Activated CD8-positive, alpha-beta memory T cell treated with anti-CD3 and anti-CD28 coated beads for 1 hour (primary cell): ENCODE measurements around the gene ARID2.

Experiments used
- DNase-seq, 2 donors: peaks; one replicate each; pipeline ENCODE4 v3.0.0-alpha.2; 2020; ENCODE audit warnings: low read depth in 1 of 2; ENCODE audit errors: extremely low read depth in 1 of 2

The ARID2 gene

GRCh38 chr12:45850302-45850701 lies 120.8 kb downstream of the ARID2 start:
- DNase-seq, result no peak

- DNase-seq, result no peak
These were observed 123.0 kb downstream of the ARID2 start for GRCh38 chr12:45852508-45852907.

- DNase-seq, result no peak
These were observed 124.0 kb downstream of the ARID2 start for GRCh38 chr12:45853550-45853949.

GRCh38 chr12:45863332-45863731 lies 133.8 kb downstream of the ARID2 start:
- DNase-seq, result no peak

- no peak for DNase-seq
These were observed 136.8 kb downstream of the ARID2 start for GRCh38 chr12:45866299-45866698.

- DNase-seq, result no peak
These were observed 142.9 kb downstream of the ARID2 start for GRCh38 chr12:45872446-45872845.

GRCh38 chr12:45877069-45877468 lies 147.6 kb downstream of the ARID2 start:
- no peak for DNase-seq

GRCh38 chr12:45878630-45879255 lies 149.2 kb downstream of the ARID2 start:
- DNase-seq, result no peak

- no peak for DNase-seq
These were observed 149.9 kb downstream of the ARID2 start for GRCh38 chr12:45879363-45879895.

- no peak for DNase-seq
These were observed 151.0 kb downstream of the ARID2 start for GRCh38 chr12:45880533-45880932.

GRCh38 chr12:45883187-45883586 lies 153.7 kb downstream of the ARID2 start:
- no peak for DNase-seq

- no peak for DNase-seq
These were observed 157.2 kb downstream of the ARID2 start for GRCh38 chr12:45886685-45887084.

GRCh38 chr12:45887544-45887943 lies 158.0 kb downstream of the ARID2 start:
- DNase-seq, result no peak

- DNase-seq, result no peak
These were observed 160.8 kb downstream of the ARID2 start for GRCh38 chr12:45890276-45890675.

GRCh38 chr12:45893240-45893639 lies 163.7 kb downstream of the ARID2 start:
- no peak for DNase-seq

- no peak for DNase-seq
These were observed 166.5 kb downstream of the ARID2 start for GRCh38 chr12:45895961-45896360.

GRCh38 chr12:45898094-45898493 lies 168.6 kb downstream of the ARID2 start:
- DNase-seq, result no peak

GRCh38 chr12:45907955-45908354 lies 178.4 kb downstream of the ARID2 start:
- no peak for DNase-seq

- DNase-seq, result no peak
These were observed 179.7 kb downstream of the ARID2 start for GRCh38 chr12:45909041-45909713.

- no peak for DNase-seq
These were observed 183.3 kb downstream of the ARID2 start for GRCh38 chr12:45912774-45913173.

- no peak for DNase-seq
These were observed 184.1 kb downstream of the ARID2 start for GRCh38 chr12:45913631-45914030.

GRCh38 chr12:45914090-45914489 lies 184.6 kb downstream of the ARID2 start:
- DNase-seq, result no peak
